NCI-H1694 treated with DMSO at 0.1 percent for 48 hours (cell line): Measurements from ENCODE around the gene DIRAS1.
A peak's percentile ranks its signal among the peaks of the same experiment; 100 is the strongest.

Experiments used
- DNase-seq: peaks from one replicate; lab custom pipeline; 2025; lab: John Stamatoyannopoulos, UW

Gene DIRAS1

DNA sequence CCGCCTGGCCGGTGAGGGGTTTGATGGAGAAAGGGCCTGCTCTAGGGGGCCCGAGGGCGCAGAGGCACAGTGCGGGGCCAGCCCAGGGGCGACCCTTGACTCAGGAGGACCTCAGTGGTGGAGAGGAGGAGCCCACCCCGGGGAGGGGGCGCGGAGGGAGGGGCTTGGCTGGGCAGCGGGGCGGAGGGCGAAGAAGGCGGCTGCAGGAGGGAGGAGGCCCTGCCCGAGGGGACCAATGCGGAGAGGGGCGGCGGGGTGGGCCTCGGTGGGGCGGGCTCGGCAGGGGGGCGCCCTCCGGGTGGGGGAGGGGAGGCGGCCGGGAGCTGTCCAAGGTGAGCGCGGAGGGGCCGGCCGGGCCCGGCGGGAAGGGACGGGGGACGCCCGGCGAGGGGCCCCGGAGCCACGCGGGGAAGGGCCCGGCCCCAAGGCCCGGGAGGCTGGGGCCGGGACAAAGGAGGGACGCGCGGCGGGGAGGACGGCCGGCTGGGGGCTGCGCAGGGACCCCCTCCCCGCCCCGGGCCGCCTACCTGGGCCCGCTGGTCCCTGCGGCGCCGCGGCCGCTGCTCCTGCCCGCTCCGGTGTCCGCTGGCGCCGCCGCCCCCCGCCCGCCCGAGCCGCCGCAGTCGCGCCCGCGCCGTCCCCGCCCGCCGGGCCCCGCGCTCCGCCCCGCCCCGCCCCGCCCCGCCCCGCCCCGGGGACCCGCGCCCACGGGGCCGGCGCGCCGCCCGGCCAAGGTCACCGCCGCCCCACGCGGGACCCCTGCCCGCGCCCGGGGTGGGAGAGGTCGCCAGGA, at the start of gene DIRAS1:
DIRAS1 (minus strand) TSS at position 596 of the 793 bp plus-strand sequence. CDS start 3,566 bp downstream, outside the sequence.
- DNase-seq, result no peak

- peak; percentile 65 for DNase-seq
These were observed 49.2 kb upstream of the DIRAS1 start for GRCh38 chr19:2770055-2771013.

DNA sequence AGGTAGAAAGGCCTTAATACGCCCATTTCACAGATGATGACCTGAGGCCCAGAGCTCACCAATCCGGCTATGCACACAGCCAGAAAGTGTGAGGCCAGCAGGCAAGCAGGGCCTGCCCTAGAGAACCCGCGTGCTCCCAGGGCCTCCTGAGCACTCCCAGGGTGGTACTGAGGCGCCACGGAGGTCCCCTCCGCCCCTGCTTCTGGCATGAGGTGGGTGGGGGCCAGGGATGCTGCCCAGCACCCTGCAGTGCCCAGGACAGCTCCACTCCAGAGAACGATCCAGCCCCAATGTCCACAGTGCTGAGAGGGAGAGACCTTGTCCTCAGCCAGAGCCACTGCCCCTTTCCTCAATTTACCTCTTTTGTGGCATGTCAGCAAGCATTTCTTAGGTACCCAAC, 48.0 kb upstream of the DIRAS1 start:
- DNase-seq, result no peak

GRCh38 chr19:2768365-2769132, 47.4 kb upstream of the DIRAS1 start:
- DNase-seq, result no peak

GRCh38 chr19:2767688-2768087, 46.5 kb upstream of the DIRAS1 start:
- DNase-seq, result no peak

DNA sequence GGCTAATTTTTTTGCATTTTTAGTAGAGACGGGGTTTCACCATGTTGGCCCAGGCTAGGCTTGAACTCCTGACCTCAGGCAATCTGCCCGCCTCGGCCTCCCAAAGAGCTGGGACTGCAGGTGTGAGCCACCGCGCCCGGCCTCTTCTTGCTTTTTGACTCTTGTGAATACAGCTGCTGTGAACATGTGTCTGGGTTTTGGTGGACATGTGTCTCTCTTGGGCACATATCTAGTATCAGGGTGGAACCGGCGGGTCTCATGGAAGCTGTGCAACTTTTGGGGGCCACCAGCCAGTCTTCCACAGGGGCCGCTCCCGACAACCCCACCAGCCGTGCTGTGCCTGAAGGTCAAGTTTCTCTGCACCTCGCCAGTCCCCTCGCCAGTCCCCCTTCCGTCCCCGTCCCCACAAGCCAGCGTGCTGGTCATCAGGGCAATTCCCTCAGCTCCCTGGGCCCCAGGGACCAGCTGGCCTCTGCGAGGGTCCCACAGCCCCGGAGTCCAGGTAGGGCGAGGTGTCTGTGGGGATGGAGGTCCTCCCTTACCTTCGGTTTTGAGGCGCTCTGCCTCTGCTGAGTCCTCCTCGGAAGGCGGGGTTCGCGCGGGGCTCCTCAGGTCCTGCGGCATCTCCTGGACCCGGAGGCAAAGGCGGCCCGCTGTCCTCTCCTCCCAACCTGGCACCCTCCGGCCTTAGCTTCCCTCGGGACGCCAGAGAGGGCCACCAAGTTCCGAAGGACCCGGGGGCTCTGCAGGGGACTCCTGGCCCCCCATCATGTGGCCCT, 45.6 kb upstream of the DIRAS1 start:
- DNase-seq, result no peak

DNA sequence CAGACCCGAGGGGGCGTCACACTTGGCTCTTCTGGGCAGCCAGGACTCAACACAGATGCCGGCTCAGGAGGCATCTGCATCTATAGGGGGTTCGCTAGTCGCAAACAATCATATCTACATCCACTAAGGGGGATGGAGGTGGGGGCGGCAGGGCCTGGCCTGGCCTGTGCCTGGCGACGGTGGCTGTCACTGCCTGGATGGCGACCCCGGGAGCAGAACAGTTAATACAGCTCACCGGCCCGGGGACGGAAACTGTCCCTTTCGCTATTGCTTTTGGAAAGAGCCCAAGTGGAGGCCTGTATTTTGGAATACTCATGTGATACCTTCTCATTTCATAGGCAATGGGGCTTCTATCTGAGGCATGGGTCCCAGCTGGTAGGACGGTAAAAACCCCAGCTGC, 44.2 kb upstream of the DIRAS1 start:
- no peak for DNase-seq

GRCh38 chr19:2764945-2765344, 43.8 kb upstream of the DIRAS1 start:
- DNase-seq, result no peak

GRCh38 chr19:2763687-2764086, 42.5 kb upstream of the DIRAS1 start:
- no peak for DNase-seq

- DNase-seq, result no peak
These were observed 41.8 kb upstream of the DIRAS1 start for GRCh38 chr19:2762783-2763496.

GRCh38 chr19:2761876-2762782, 41.0 kb upstream of the DIRAS1 start:
- no peak for DNase-seq

DNA sequence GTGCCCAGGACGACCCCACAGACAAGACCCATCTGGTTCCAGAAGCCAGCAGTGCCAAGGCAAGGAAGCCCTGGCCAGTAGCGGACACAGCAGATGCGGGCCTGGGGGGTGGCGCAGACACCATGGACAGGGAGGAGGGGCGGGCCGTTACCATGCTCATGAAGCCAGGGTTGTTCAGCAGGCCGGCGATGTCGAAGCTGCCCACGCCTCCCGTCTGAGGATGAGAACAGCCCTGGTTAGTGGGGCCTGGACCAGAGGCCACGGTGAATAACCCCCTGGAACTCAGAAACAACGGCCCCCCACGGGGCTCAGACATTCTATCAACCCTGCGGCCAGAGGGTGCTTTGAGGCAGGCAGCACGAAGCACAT, 40.1 kb upstream of the DIRAS1 start:
- no peak for DNase-seq

DNA sequence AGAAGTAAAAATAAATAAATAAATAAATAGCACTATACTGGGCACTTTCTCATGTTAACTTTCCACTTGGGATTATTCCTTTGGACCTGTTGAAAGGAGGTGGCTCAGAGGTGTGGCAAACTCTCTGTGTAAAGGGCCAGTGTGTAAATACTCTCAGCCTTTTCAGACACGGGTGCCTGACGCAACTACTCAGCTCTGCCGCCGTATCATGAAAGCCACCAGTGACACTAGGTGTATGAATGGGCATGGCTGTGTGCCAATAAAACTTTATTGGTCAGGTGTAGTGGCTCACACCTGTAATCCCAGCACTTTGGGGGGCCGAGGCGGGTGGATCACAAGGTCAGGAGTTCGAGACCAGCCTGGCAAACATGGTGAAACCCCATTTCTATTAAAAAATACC, 38.8 kb upstream of the DIRAS1 start:
- no peak for DNase-seq

DNA sequence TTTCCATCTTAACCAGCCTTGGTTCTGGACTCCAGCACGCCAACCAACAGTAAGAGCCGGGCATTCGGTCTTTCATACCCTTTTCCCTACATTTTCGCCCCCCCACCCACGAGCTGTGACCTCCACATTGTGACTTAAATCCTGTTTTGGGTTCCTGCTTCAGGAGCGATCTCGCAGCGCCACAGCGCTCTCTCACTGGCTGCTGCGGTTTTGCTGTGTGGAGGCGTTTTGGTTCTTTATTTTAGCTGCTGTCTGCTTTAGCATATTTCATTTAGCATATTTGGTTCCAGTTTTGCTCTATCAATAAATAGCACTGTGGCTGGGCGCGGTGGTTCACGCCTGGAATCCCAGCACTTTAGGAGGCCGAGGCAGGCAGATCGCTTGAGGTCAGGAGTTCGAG, 38.2 kb upstream of the DIRAS1 start:
- no peak for DNase-seq

GRCh38 chr19:2758601-2759313, 37.6 kb upstream of the DIRAS1 start:
- DNase-seq, result no peak

DNA sequence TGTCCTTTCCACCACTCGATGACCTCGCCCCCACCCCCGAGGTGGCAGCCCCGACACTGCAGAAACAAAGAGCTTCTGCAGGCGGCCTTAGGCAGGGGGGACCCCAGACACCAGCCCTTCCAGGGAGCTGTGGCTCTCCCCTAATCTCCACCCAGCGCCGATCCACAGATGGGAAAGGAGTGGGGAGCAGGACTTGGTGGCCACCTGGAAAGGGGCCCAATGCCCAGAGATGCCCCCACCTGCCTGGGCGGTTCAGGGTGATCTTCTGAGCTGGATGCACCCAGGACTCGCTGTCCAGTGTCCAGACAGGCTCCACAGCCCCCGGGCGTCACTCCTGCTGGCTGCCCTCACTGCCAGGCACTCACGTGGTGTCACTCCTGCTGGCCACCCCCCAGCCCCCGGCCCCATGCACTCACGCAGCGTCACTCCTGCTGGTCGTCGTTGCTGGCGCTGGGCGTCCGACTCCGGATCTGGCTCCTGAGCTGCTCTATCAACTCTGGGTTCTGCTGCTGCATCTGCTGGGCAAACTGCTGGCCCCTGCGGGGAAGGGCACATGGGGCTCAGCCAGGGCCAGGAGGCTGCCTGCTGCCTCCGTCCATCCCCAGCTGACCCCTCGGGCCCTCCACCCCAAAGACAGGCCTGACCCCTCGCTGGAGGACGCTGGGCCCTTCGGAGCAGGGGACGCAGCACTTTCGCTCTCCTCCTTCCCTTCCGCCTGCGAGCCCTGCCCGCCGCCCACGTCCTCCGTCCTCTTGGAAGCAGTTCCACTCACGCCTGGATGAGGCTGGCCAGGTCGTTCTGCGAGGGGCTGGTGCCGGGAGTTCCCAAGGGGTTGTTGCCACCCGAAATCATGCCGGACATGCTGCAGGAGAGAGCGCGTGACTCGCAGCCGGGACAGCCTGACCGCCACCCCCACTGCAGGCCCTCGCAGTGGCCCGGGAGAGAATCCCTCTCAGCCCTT, 36.0 kb upstream of the DIRAS1 start:
- no peak for DNase-seq

DNA sequence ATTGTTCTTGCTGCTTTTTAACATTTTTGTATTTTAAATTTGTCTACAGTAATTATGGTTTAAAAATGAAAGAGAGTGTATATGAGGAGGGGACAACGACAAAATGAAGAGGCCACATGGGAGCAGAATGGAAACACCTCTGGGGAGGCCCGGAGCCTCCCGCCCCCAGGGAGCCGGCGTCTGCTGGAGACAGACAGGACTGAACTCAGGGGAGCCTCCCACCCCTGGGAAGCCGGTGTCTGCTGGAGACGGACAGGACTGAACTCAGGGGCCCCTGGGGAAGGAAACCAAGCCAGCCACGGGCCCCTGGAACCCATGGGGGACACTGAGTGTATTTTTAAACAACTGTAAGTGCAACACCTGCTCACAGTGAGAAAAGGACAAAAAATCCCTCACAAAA, 35.3 kb upstream of the DIRAS1 start:
- no peak for DNase-seq

- no peak for DNase-seq
These were observed 34.6 kb upstream of the DIRAS1 start for GRCh38 chr19:2755811-2756210.
